Stimulated activated naive CD8-positive, alpha-beta T cell treated with anti-CD3 and anti-CD28 coated beads, Interleukin-15, Interleukin-2, amounts not matched to agents 100 U/mL and 50 U/mL, for 24 hours (primary cell): ENCODE measurements around the gene CCDC85A.

Experiments used
- ATAC-seq: fragments of 150-1000 bp; cut with Tn5 transposase; one replicate; pipeline ENCODE4 v1.10.0; 2021
- DNase-seq: peaks from one replicate; pipeline ENCODE4 v3.0.0; 2021

The CCDC85A gene

GRCh38 chr2:56239030-56239429 is 55.2 kb downstream of the CCDC85A start:
- ATAC-seq, result no peak
- no peak for DNase-seq

- ATAC-seq (no peak), DNase-seq (no peak)
These were observed 55.6 kb downstream of the CCDC85A start for GRCh38 chr2:56239437-56239836.

GRCh38 chr2:56240210-56240609 is 56.4 kb downstream of the CCDC85A start:
- no peak for ATAC-seq

GRCh38 chr2:56244506-56244905 is 60.7 kb downstream of the CCDC85A start:
- ATAC-seq (no peak), DNase-seq (no peak)

More at GRCh38 chr2:56240210-56240609, 56.4 kb downstream of the CCDC85A start:
- DNase-seq, result no peak

GRCh38 chr2:56244911-56245530 is 61.2 kb downstream of the CCDC85A start:
- ATAC-seq, result no peak
- DNase-seq, result no peak

GRCh38 chr2:56248965-56249742 is 65.4 kb downstream of the CCDC85A start:
- ATAC-seq, result no peak
- no peak for DNase-seq

- DNase-seq (no peak), ATAC-seq (no peak)
These were observed 66.5 kb downstream of the CCDC85A start for GRCh38 chr2:56250153-56250729.

GRCh38 chr2:56260415-56260814 is 76.6 kb downstream of the CCDC85A start:
- DNase-seq, result no peak
- no peak for ATAC-seq

- ATAC-seq, result no peak
These were observed 78.5 kb downstream of the CCDC85A start for GRCh38 chr2:56262241-56262640.

GRCh38 chr2:56263876-56264275 is 80.1 kb downstream of the CCDC85A start:
- ATAC-seq (no peak), DNase-seq (no peak)

More at GRCh38 chr2:56262241-56262640, 78.5 kb downstream of the CCDC85A start:
- DNase-seq, result no peak

GRCh38 chr2:56266761-56267414 is 83.1 kb downstream of the CCDC85A start:
- DNase-seq, result no peak
- no peak for ATAC-seq

GRCh38 chr2:56267415-56267788 is 83.6 kb downstream of the CCDC85A start:
- no peak for DNase-seq
- no peak for ATAC-seq

GRCh38 chr2:56268856-56269255 is 85.1 kb downstream of the CCDC85A start:
- DNase-seq, result no peak
- no peak for ATAC-seq

- DNase-seq, result no peak
- no peak for ATAC-seq
These were observed 87.5 kb downstream of the CCDC85A start for GRCh38 chr2:56271275-56271674.

GRCh38 chr2:56285224-56285623 is 101.4 kb downstream of the CCDC85A start:
- ATAC-seq (no peak), DNase-seq (no peak)

- DNase-seq (no peak), ATAC-seq (no peak)
These were observed 103.1 kb downstream of the CCDC85A start for GRCh38 chr2:56286936-56287335.

GRCh38 chr2:56287508-56287907 is 103.7 kb downstream of the CCDC85A start:
- ATAC-seq (no peak), DNase-seq (no peak)

- no peak for DNase-seq
- ATAC-seq, result no peak
These were observed 104.2 kb downstream of the CCDC85A start for GRCh38 chr2:56287974-56288373.

- ATAC-seq (no peak), DNase-seq (no peak)
These were observed 105.2 kb downstream of the CCDC85A start for GRCh38 chr2:56288838-56289580.

- ATAC-seq (no peak), DNase-seq (no peak)
These were observed 107.9 kb downstream of the CCDC85A start for GRCh38 chr2:56291711-56292110.

GRCh38 chr2:56292951-56293350 is 109.2 kb downstream of the CCDC85A start:
- DNase-seq, result no peak
- no peak for ATAC-seq

- DNase-seq, result no peak
- no peak for ATAC-seq
These were observed 111.9 kb downstream of the CCDC85A start for GRCh38 chr2:56295666-56296065.
